HCT116 (cell line): ENCODE results near the gene BCL2L2. TPM values are rescaled to one million over a fixed set of nuclear protein-coding genes. Genes with fewer than 3 reads are reported as not detected.

ENCODE experiments used
- ATAC-seq: fragments of 200-7000 bp; cut with Tn5 transposase; 2 replicates; pipeline ENCODE4 v1.9.1; 2020; ENCODE audit warnings: mild to moderate bottlenecking, moderate library complexity
- BruUV-seq: library from RNA; stranded (reverse); fragments of 400-500 nt; replicated peaks from 2 replicates; lab custom pipeline; 2021; lab: Mats Ljungman, UMichigan
- CTCF ChIA-PET: fragments of 300-600 bp; sonication (Branson Sonifier 250); formaldehyde crosslinking; loops from one replicate; lab custom pipeline; 2021; ENCODE audit warnings: antibody characterized with exemption; lab: Charles Lee
- POLR2A ChIA-PET: fragments of 300-600, 350-600 bp; sonication (Branson Sonifier 250); formaldehyde crosslinking; loops from one replicate; lab custom pipeline; 2021; ENCODE audit warnings: antibody characterized with exemption; lab: Charles Lee
- RAD21 ChIA-PET, 2 experiments: fragments of 300-600 bp; sonication (Branson Sonifier 250); formaldehyde crosslinking; loops; one replicate each; lab custom pipeline; 2023; ENCODE audit warnings: low total read pairs in 2 of 2; ENCODE audit not compliant: uncharacterized antibody in 2 of 2, unreplicated experiment in 2 of 2, low non-redundant PET in 1 of 2; lab: Charles Lee
- DNase-seq: peaks from one replicate; pipeline ENCODE4 v3.0.0-alpha.2; 2010; ENCODE audit warnings: low read depth, low spot score
- H2AFZ ChIP-seq: fragments of 200-600 bp; shearing (Covaris generic), sonication (generic); 2 replicates; pipeline ENCODE4 v1.6.1; 2017; ENCODE audit warnings: low read depth, mixed run types, mixed read lengths, antibody characterized with exemption, low read length; ENCODE audit not compliant: poor library complexity, severe bottlenecking
- H3K27ac ChIP-seq: 2 replicates; pipeline ENCODE4 v1.5.1; 2012; ENCODE audit warnings: low read depth, low read length
- H3K27me3 ChIP-seq: fragments of 200-600 bp; sonication (generic); 2 replicates; pipeline ENCODE4 v1.6.1; 2016; ENCODE audit warnings: mixed run types, low read length, mixed read lengths; ENCODE audit not compliant: insufficient read depth
- H3K36me3 ChIP-seq, 2 experiments: fragments of 200-500 bp in 1 of 2; fragments of 200-600 bp in 1 of 2; sonication (Bioruptor generic) in 1 of 2; sonication (generic) in 1 of 2; 2 replicates each; pipeline versions ENCODE4 v1.5.1 to v1.6.1; 2014 to 2016; ENCODE audit warnings: low read length in 2 of 2, inconsistent platforms in 1 of 2, mixed read lengths in 1 of 2, mixed run types in 1 of 2; ENCODE audit not compliant: insufficient read depth in 2 of 2, control insufficient read depth in 1 of 2
- H3K4me1 ChIP-seq, 2 experiments: fragments of 200-600 bp in 1 of 2; sonication (generic) in 1 of 2; 2 replicates each; pipeline versions ENCODE4 v1.5.1 to v1.6.1; 2012 to 2017; ENCODE audit warnings: low read length in 2 of 2, inconsistent platforms in 1 of 2, mild to moderate bottlenecking in 1 of 2, mixed read lengths in 1 of 2, mixed run types in 1 of 2, moderate library complexity in 1 of 2; ENCODE audit not compliant: insufficient read depth in 2 of 2, control insufficient read depth in 1 of 2
- H3K4me2 ChIP-seq: fragments of 200-600 bp; sonication (generic); 2 replicates; pipeline ENCODE4 v1.6.1; 2017; ENCODE audit warnings: mixed run types, low read length, mixed read lengths
- H3K4me3 ChIP-seq, 2 experiments: fragments of 200-600 bp in 1 of 2; sonication (generic) in 1 of 2; replicated peaks in 1 of 2; 2 replicates each; pipeline ENCODE4 v1.5.1; 2011 to 2016; ENCODE audit warnings: low read length in 2 of 2, control low read depth in 1 of 2, low read depth in 1 of 2, mild to moderate bottlenecking in 1 of 2, mixed read lengths in 1 of 2, mixed run types in 1 of 2
- H3K79me2 ChIP-seq: fragments of 200-600 bp; sonication (generic); 2 replicates; pipeline ENCODE4 v1.6.1; 2017; ENCODE audit warnings: mild to moderate bottlenecking, mixed run types, low read length, moderate library complexity, mixed read lengths; ENCODE audit not compliant: insufficient read depth
- H3K9ac ChIP-seq: fragments of 200-600 bp; sonication (generic); 2 replicates; pipeline ENCODE4 v1.6.1; 2016; ENCODE audit warnings: low read length, mixed read lengths
- H3K9me2 ChIP-seq: fragments of 200-600 bp; sonication (generic), shearing (Covaris generic); 2 replicates; pipeline ENCODE4 v1.6.1; 2017; ENCODE audit warnings: mixed run types, mild to moderate bottlenecking, moderate library complexity; ENCODE audit not compliant: insufficient read depth
- H3K9me3 ChIP-seq, 2 experiments: fragments of 200-500 bp in 1 of 2; fragments of 200-600 bp in 1 of 2; sonication (Bioruptor generic) in 1 of 2; sonication (generic) in 1 of 2; 2 replicates each; pipeline ENCODE4 v1.6.1; 2014 to 2017; ENCODE audit warnings: low read length in 2 of 2, mixed read lengths in 2 of 2, inconsistent platforms in 1 of 2, low read depth in 1 of 2, mild to moderate bottlenecking in 1 of 2, mixed run types in 1 of 2, moderate library complexity in 1 of 2; ENCODE audit not compliant: control insufficient read depth in 1 of 2, insufficient read depth in 1 of 2
- H4K20me1 ChIP-seq: fragments of 200-600 bp; sonication (generic), shearing (Covaris generic); 2 replicates; pipeline ENCODE4 v1.6.1; 2017; ENCODE audit warnings: mixed run types, mild to moderate bottlenecking, moderate library complexity; ENCODE audit not compliant: insufficient read depth
- CEBPB ChIP-seq: IDR thresholded peaks from 2 replicates; pipeline ENCODE4 v1.6.1; 2012; ENCODE audit warnings: low read depth
- CTCF ChIP-seq, 3 experiments: fragments of 200-600 bp in 1 of 3; sonication (generic) in 1 of 3; IDR thresholded peaks in 2 of 3; conservative IDR thresholded peaks in 1 of 3; 2 replicates each; pipeline ENCODE4 v1.5.1; 2012 to 2017; ENCODE audit warnings: low read depth in 2 of 3, low read length in 2 of 3, antibody characterized with exemption in 1 of 3, borderline replicate concordance in 1 of 3, control low read depth in 1 of 3, mild to moderate bottlenecking in 1 of 3, mixed read lengths in 1 of 3, mixed run types in 1 of 3, moderate library complexity in 1 of 3; ENCODE audit not compliant: insufficient read depth in 1 of 3
- EZH2phosphoT487 ChIP-seq: fragments of 200-600 bp; IDR thresholded peaks from 2 replicates; pipeline ENCODE4 v1.6.1; 2018; ENCODE audit warnings: antibody characterized with exemption, borderline replicate concordance
- JUND ChIP-seq: IDR thresholded peaks from 2 replicates; pipeline ENCODE4 v1.6.1; 2012
- MAX ChIP-seq: IDR thresholded peaks from 2 replicates; pipeline ENCODE4 v1.6.1; 2012
- POLR2A ChIP-seq: IDR thresholded peaks from 2 replicates; pipeline ENCODE4 v1.7.0; 2011; ENCODE audit warnings: borderline replicate concordance; ENCODE audit not compliant: insufficient read depth, insufficient read length; ENCODE audit errors: extremely low read depth
- REST ChIP-seq: IDR thresholded peaks from 2 replicates; pipeline ENCODE4 v1.6.1; 2012; ENCODE audit warnings: low read depth
- SIN3A ChIP-seq: IDR thresholded peaks from 2 replicates; pipeline ENCODE4 v1.6.1; 2012; ENCODE audit warnings: low read depth
- SP1 ChIP-seq: IDR thresholded peaks from 2 replicates; pipeline ENCODE4 v1.6.1; 2012; ENCODE audit warnings: low read depth
- TCF7L2 ChIP-seq: IDR thresholded peaks from 2 replicates; pipeline ENCODE4 v1.7.0; 2011; ENCODE audit warnings: borderline replicate concordance, inconsistent platforms; ENCODE audit not compliant: insufficient read depth, insufficient read length; ENCODE audit errors: extremely low read depth
- YY1 ChIP-seq: IDR thresholded peaks from 2 replicates; pipeline ENCODE4 v1.6.1; 2011; ENCODE audit warnings: low read length, low read depth, moderate library complexity, mild to moderate bottlenecking; ENCODE audit not compliant: insufficient replicate concordance; ENCODE audit errors: extremely low read depth
- ZFX ChIP-seq: fragments of 450-650 bp; IDR thresholded peaks from 2 replicates; pipeline ENCODE4 v1.6.1; 2017
- ZNF274 ChIP-seq: fragments of 200-500 bp; sonication (Bioruptor generic); IDR thresholded peaks from 2 replicates; pipeline ENCODE4 v1.6.1; 2014; ENCODE audit warnings: mild to moderate bottlenecking, low read depth, low read length, inconsistent platforms
- intact Hi-C: fragments of 100-400 bp; cut with micrococcal nuclease; formaldehyde crosslinking; loops from 2 replicates; pipeline ENCODE4 v1.10.0; 2022
- total RNA-seq: library from RNA; stranded (reverse); gene quantifications from one replicate; pipeline ENCODE4 v1.2.1, GENCODE V29; 2021; ENCODE audit not compliant: unreplicated experiment

The BCL2L2 gene
- total RNA-seq, 1 experiment from 2014 or later, result 25.5 TPM

- Histone ChIP-seq H3K4me3 (no peak overlapping the region), H3K9me2 (no peaks in the 10 kb centered on the region), H3K9ac (no peak overlapping the region), H3K4me1 (no peaks in the 10 kb centered on the region), H2AFZ (no peak overlapping the region), H3K36me3 (no peaks in the 10 kb centered on the region), H4K20me1 (no peaks in the 10 kb centered on the region), H3K27ac (no peak overlapping the region), H3K4me2 (no peak overlapping the region), H3K27me3 (no peaks in the 10 kb centered on the region; the same call in 1 of the 2 replicates), H3K9me3 (no peaks in the 10 kb centered on the region), H3K79me2 (no peaks in the 10 kb centered on the region)
- ATAC-seq (no peak), DNase-seq (no peak)
- POLR2A ChIA-PET, result interaction anchor here (0.5 kb wide), 1 partner anchor 15 kb away, joined by 4 read pairs; no protein-coding TSS in a partner anchor
- intact Hi-C loops, result no loop called here
- CTCF ChIA-PET, result interaction anchor here (0.8 kb wide), 1 partner anchor 181 kb away, joined by 3 read pairs; no protein-coding TSS in a partner anchor
- no TSS peak for BruUV-seq
- TF ChIP-seq POLR2A (no peak), SP1 (no peak), ZNF274 (no peak), SIN3A (no peak), ZFX (no peak), JUND (no peak), MAX (no peak), YY1 (no peak), CEBPB (no peak), TCF7L2 (no peak)
- RAD21 ChIA-PET, result interaction anchor here in 1 of 2 experiments (1.5 kb wide), 1 partner anchor 138 kb away, joined by 3 read pairs; no protein-coding TSS in a partner anchor
Observed at GRCh38 chr14:23258256-23258655, 48.4 kb upstream of the BCL2L2 start.

GRCh38 chr14:23259426-23259825 is 47.2 kb upstream of the BCL2L2 start:
- no peak overlapping the region for H2AFZ ChIP-seq
- H4K20me1 ChIP-seq, result no peaks in the 10 kb centered on the region
- RAD21 ChIA-PET, result no interaction called here
- no peak overlapping the region for H3K27ac ChIP-seq
- H3K36me3 ChIP-seq, result no peaks in the 10 kb centered on the region
- H3K4me1 ChIP-seq, result no peaks in the 10 kb centered on the region
- no peak overlapping the region for H3K9ac ChIP-seq
- H3K27me3 ChIP-seq, result no peaks in the 10 kb centered on the region; the same call in none of the 2 replicates
- intact Hi-C loops, result no loop called here
- no peak overlapping the region for H3K4me3 ChIP-seq
- H3K79me2 ChIP-seq, result no peaks in the 10 kb centered on the region
- TF ChIP-seq CTCF (IDR thresholded peaks at IDR 0.05 in 2 of 3, conservative IDR thresholded peaks at IDR 0.05 in 1 of 3; ENCODE audit: borderline replicate concordance in 1 of 3, insufficient read depth in 1 of 3, low read depth in 2 of 3, low read length in 2 of 3) (no peak), REST (no peak), JUND (no peak), EZH2phosphoT487 (no peak)
- no TSS peak for BruUV-seq
- no peak for ATAC-seq
- no peak overlapping the region for H3K4me2 ChIP-seq
- no peaks in the 10 kb centered on the region for H3K9me2 ChIP-seq
- no peaks in the 10 kb centered on the region for H3K9me3 ChIP-seq
- CTCF ChIA-PET, result no interaction called here
- POLR2A ChIA-PET, result no interaction called here
- DNase-seq, result no peak
